Measurements from ENCODE around the gene NRXN3.

NRXN3 gene

DNA sequence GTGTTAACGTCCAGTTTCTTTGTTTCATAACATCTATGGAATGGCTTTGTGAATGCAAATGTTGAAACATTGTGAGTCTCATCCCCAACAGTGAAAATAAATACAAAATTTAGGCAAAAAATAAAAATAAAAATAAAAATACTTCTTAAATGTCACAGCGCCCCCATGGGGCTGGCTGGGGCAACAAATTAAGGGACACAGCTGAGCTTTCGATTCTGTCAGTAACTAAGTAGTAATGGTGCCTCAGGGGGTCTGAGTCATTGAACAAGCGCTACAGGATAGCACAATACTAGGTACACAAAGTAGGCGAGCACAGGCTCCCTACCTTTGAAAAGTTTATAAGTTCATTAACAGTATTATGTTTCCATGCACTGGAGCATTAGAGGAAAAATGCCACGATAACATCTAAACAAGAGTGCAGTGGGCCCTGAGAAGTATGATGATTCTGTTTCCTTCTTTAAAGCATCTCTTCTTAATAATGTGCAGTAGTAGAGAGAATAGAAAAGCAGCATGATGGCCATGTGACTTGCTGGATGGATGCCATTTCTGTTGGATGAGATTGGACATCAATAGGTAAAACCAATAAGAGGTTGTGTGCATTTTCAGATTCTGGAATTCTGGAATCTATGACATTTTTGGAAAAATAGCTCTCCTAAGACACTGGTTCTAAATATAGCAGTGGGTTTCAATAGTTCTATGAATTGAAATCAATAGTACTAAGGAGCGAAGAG is 1374.0 kb downstream of the NRXN3 start:
- DNase-seq (ENCODE audit: low spot score), result no peak

- no peak for DNase-seq (ENCODE audit: low spot score)
These were observed 1374.5 kb downstream of the NRXN3 start for GRCh38 chr14:79544698-79545070.

DNA sequence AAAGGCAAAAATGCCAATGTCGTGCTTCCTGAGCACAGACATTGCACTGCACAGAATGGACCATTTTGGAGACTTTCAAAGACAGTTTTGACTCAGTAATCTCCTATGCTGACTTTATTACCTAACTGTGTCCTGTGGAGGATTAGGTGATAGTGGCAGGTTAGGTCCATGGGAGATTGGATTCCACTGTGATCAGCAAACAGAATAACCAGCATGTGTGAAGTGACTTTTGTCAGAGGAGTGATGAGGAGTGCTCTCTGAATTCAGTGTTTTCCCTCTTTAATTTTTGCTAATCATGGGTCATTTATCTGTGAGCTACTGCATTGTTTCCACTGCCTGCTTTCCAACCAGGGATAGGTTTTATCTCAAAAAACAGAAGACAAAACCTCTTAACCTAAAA is 1378.7 kb downstream of the NRXN3 start:
- DNase-seq (ENCODE audit: low spot score), result no peak

GRCh38 chr14:79549515-79549914 is 1379.3 kb downstream of the NRXN3 start:
- no peak for DNase-seq (ENCODE audit: low spot score)

DNA sequence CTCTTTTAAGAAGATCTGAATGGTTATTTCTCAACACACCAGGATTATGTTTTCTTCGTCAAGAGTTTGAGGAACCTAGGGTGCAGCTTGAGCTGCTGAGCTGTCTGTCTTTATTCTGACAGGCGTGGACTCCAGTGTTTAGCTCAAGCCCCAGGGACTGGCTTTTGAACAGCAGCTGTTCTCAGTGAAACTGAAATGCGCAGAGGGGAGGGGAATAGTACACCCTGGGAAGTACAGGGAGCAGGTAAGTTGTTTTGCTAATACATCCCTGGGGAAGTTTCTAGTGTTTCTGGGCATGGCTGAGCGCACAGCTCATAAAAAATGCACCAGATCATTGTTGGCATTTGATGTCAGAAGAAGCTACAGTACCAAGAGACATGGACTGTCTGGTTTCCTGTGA is 1381.3 kb downstream of the NRXN3 start:
- no peak for DNase-seq (ENCODE audit: low spot score)

DNA sequence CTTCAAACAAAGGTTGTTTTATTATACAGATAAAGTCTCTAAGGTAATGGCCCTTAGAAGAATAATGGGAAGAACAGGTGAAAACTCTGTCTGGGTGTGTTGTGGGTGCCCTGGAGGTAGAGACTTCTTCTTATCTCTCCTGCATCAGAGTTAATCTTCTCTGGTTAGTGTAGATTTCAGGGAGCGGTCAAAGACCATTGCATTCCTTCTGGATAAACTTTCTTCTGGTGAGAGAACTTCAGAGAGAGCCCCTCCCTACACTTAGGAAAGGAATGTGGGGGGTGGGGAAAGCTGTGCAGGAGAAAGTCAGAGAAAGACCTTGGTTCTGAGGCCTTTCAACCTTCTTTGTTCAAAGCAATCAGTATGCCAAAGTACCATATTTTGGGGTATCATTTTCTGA is 1382.6 kb downstream of the NRXN3 start:
- DNase-seq (ENCODE audit: low spot score), result no peak

DNA sequence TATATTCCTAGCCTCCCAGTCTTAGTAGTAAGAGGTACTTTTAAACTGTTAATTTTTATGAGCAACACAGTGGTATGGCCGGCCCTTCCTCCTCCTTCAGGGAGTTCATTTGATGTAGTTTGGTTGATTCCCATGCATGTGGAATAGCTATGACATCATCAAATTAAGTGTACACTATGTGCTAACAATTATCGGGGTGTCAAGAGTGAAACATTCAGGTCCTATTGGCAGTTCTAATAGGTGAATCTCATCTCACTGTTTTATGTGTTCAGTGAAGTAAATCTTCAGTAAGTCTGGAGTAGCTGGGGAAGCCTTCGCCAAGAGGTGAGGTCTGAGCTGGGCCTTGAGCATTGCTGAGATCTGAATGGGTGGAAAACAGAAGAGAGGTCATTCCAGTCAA is 1384.6 kb downstream of the NRXN3 start:
- DNase-seq (ENCODE audit: low spot score), result no peak

DNA sequence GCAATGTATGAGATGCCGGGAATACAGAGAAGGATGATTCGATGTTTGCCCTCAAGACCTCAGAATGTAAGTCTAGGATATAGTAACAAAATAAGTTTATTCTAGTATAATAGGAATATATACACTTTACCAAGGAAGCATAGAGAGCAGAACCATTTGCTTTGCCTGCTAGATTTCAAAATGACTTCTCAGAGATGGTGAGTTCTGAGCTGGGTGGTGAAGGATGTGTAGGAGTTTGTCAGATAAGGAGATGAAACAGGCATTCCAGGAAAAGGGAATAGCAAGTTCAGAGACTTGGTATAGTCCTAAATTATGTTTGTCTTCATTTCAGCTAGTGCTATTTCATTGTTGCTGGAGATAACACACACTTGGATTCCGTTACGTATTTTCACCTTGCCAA is 1385.3 kb downstream of the NRXN3 start:
- DNase-seq (ENCODE audit: low spot score), result no peak

GRCh38 chr14:79557309-79557708 is 1387.1 kb downstream of the NRXN3 start:
- DNase-seq (ENCODE audit: low spot score), result no peak

DNA sequence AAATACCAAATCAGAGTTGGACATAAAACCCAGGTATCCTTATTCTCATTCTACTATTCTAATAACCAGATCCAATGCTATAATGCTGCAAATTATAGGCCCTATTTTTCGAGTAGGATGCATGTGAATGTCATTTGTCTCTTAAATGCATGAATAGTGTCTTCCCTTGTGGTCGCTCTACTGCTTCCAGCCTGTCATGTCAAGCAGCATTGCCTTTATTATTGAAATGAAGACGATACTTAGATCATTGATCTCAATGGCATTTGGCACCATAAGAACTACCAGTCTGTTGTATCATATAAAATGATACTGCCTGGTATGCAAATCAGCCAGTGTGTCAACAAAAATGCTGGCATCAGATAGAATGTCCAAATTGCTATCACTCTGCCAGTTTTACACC is 1392.0 kb downstream of the NRXN3 start:
- no peak for DNase-seq (ENCODE audit: low spot score)

GRCh38 chr14:79564371-79564770 is 1394.2 kb downstream of the NRXN3 start:
- no peak for DNase-seq (ENCODE audit: low spot score)

- DNase-seq (ENCODE audit: low spot score), result no peak
These were observed 1397.1 kb downstream of the NRXN3 start for GRCh38 chr14:79567306-79567705.

- no peak for DNase-seq (ENCODE audit: low spot score)
These were observed 1398.4 kb downstream of the NRXN3 start for GRCh38 chr14:79568594-79568993.

DNA sequence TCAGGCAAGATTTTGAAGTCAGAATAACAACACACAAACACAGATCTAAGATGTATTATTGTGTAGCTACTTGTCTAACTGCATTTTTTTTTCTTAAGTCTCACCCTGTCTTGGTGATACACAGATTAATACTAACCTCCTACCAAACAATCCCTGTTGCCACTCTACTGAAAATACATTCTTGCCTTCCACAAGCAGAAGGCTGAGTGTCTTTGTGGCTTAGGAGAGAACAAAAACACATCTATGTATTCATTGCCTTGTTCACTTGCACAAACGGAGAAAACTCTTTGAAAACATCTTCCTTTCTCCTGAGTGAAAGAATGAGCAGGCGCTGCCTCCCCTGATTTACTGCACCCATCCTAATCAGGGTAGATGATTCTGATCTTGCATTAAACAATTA is 1398.9 kb downstream of the NRXN3 start:
- no peak for DNase-seq (ENCODE audit: low spot score)

DNA sequence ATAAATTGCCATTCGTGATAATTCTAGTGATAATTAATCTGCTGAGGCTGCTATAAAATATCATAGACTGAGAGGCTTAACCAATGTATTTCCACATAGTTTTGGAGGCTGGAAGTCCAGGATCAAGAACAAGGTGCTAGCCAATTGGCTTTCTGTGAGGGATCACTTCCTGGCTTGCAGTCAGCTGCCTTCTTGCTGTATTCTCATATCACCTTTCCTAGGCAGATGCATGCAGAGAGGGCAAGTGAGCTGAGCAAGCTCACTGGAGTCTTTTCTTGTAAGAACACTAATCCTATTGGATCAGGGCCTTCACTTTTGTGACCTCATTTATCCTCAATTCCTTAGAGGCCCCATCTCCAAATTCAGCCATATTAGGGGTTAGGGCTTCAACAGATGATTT is 1400.5 kb downstream of the NRXN3 start:
- DNase-seq (ENCODE audit: low spot score), result no peak

- DNase-seq (ENCODE audit: low spot score), result no peak
These were observed 1401.2 kb downstream of the NRXN3 start for GRCh38 chr14:79571366-79571765.

- no peak for DNase-seq (ENCODE audit: low spot score)
These were observed 1403.3 kb downstream of the NRXN3 start for GRCh38 chr14:79573486-79573885.

GRCh38 chr14:79575032-79575431 is 1404.9 kb downstream of the NRXN3 start:
- DNase-seq (ENCODE audit: low spot score), result no peak

- no peak for DNase-seq (ENCODE audit: low spot score)
These were observed 1406.3 kb downstream of the NRXN3 start for GRCh38 chr14:79576424-79576823.

DNA sequence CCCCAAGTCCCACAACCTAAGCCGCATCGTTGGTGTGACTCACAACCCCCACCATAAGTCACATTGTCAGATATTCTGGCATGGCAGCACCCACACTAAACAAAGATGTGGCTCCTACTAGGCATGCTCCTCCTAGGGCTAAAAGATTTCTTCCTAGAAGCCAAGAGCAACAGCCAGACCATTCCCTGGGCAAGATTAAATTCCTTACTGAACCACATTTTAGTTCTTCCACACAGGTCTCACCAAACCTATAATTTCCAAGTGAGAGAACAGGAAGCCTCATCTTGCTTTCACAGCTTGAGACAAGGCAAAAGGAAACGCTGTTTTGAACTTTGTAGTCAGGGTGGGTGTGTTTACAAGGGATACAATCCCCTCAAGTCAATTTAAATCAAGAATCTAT is 1408.3 kb downstream of the NRXN3 start:
- DNase-seq (ENCODE audit: low spot score), result no peak

- DNase-seq (ENCODE audit: low spot score), result no peak
These were observed 1410.2 kb downstream of the NRXN3 start for GRCh38 chr14:79580414-79580813.

GRCh38 chr14:79580906-79581305 is 1410.7 kb downstream of the NRXN3 start:
- DNase-seq (ENCODE audit: low spot score), result no peak

- no peak for DNase-seq (ENCODE audit: low spot score)
These were observed 1411.9 kb downstream of the NRXN3 start for GRCh38 chr14:79581912-79582576.

Measured in HuH-7.5 (cell line).